Astrocyte (in vitro differentiated cells and primary cell): ENCODE results near the gene TMED6. TPM values are rescaled to one million over a fixed set of nuclear protein-coding genes. Genes with fewer than 3 reads are reported as not detected.
A peak's percentile ranks its signal among the peaks of the same experiment; 100 is the strongest.

Experiments
- DNase-seq: peaks from one replicate; pipeline ENCODE4 v3.0.0-alpha.2; 2010; ENCODE audit warnings: low read depth
- FAIRE-seq: peaks from 2 replicates; lab custom pipeline; 2011; peaks lifted over from hg19 to GRCh38; lab: Jason Lieb, UNC
- H2AFZ ChIP-seq: 2 replicates; pipeline ENCODE4 v1.6.0; 2012; ENCODE audit warnings: low read depth, low read length, inconsistent platforms
- H3K27ac ChIP-seq: 2 replicates; pipeline ENCODE4 v1.5.1; 2011; ENCODE audit warnings: low read depth, low read length, inconsistent platforms
- H3K27me3 ChIP-seq: 2 replicates; pipeline ENCODE4 v1.6.0; 2011; ENCODE audit warnings: low read length, inconsistent platforms; ENCODE audit not compliant: insufficient read depth
- H3K36me3 ChIP-seq: 2 replicates; pipeline ENCODE4 v1.5.1; 2011; ENCODE audit warnings: low read length, inconsistent platforms; ENCODE audit not compliant: insufficient read depth
- H3K4me1 ChIP-seq: 2 replicates; pipeline ENCODE4 v1.5.1; 2011; ENCODE audit warnings: low read length, inconsistent platforms; ENCODE audit not compliant: insufficient read depth
- H3K4me2 ChIP-seq: 2 replicates; pipeline ENCODE4 v1.6.0; 2012; ENCODE audit warnings: low read length, inconsistent platforms
- H3K4me3 ChIP-seq: 2 replicates; pipeline ENCODE4 v1.5.1; 2011; ENCODE audit warnings: low read depth, mild to moderate bottlenecking, low read length, inconsistent platforms; ENCODE audit not compliant: insufficient read depth
- H3K79me2 ChIP-seq: 2 replicates; pipeline ENCODE4 v1.6.0; 2012; ENCODE audit warnings: mild to moderate bottlenecking, low read length, inconsistent platforms; ENCODE audit not compliant: insufficient read depth
- H3K9ac ChIP-seq: 2 replicates; pipeline ENCODE4 v1.6.0; 2012; ENCODE audit warnings: mild to moderate bottlenecking, low read length, inconsistent platforms
- H3K9me3 ChIP-seq: 2 replicates; pipeline ENCODE4 v1.5.1; 2012; ENCODE audit warnings: low read depth, mild to moderate bottlenecking, low read length, inconsistent platforms; ENCODE audit not compliant: insufficient read depth
- H4K20me1 ChIP-seq: 2 replicates; pipeline ENCODE4 v1.6.0; 2012; ENCODE audit warnings: low read length, inconsistent platforms; ENCODE audit not compliant: insufficient read depth
- H3K27ac Mint-ChIP-seq: one replicate; pipeline ENCODE4 v1.8.0; 2021; ENCODE audit warnings: mild to moderate bottlenecking, mixed read lengths; ENCODE audit not compliant: unreplicated experiment
- H3K27me3 Mint-ChIP-seq: one replicate; pipeline ENCODE4 v1.8.0; 2021; ENCODE audit warnings: low read depth, mixed read lengths; ENCODE audit not compliant: unreplicated experiment
- H3K36me3 Mint-ChIP-seq: one replicate; pipeline ENCODE4 v1.8.0; 2021; ENCODE audit warnings: low read depth, mixed read lengths; ENCODE audit not compliant: unreplicated experiment
- H3K4me1 Mint-ChIP-seq: one replicate; pipeline ENCODE4 v1.8.0; 2021; ENCODE audit warnings: low read depth, mixed read lengths; ENCODE audit not compliant: unreplicated experiment
- H3K4me3 Mint-ChIP-seq: one replicate; pipeline ENCODE4 v1.8.0; 2021; ENCODE audit warnings: mild to moderate bottlenecking, moderate library complexity, mixed read lengths; ENCODE audit not compliant: unreplicated experiment
- H3K9me3 Mint-ChIP-seq: one replicate; pipeline ENCODE4 v1.8.0; 2021; ENCODE audit warnings: mild to moderate bottlenecking, mixed read lengths; ENCODE audit not compliant: unreplicated experiment
- EZH2 ChIP-seq: IDR thresholded peaks from 2 replicates; pipeline ENCODE4 v1.6.1; 2012; ENCODE audit warnings: mild to moderate bottlenecking, low read length, inconsistent platforms; ENCODE audit not compliant: insufficient read depth
- total RNA-seq: library from RNA; stranded (reverse); gene quantifications from 2 replicates; pipeline ENCODE4 v1.2.1, GENCODE V29; 2021
- TF ChIP-seq, protein P1 (sequence below): IDR thresholded peaks from 2 replicates; pipeline ENCODE4 v1.5.1; 2011; ENCODE audit warnings: low read depth, mild to moderate bottlenecking, inconsistent platforms, low read length, moderate library complexity; ENCODE audit not compliant: insufficient read depth

Gene TMED6
- total RNA-seq, 1 donor from 2014 or later: 0.64 TPM

GRCh38 chr16:69321080-69321479, 30.5 kb downstream of the TMED6 start:
- no peak overlapping the region for H3K4me2 ChIP-seq
- H3K27ac Mint-ChIP-seq: peak overlapping the region; percentile 28
- peaks cover 62% of the 10 kb centered on the region for H3K79me2 ChIP-seq
- H3K4me3 ChIP-seq: no peak overlapping the region
- H3K36me3 ChIP-seq: peaks cover 64% of the 10 kb centered on the region
- no peak overlapping the region for H3K9ac ChIP-seq
- no peaks in the 10 kb centered on the region for H3K9me3 ChIP-seq
- H3K4me3 Mint-ChIP-seq: no peak overlapping the region
- H3K36me3 Mint-ChIP-seq: peaks cover 20% of the 10 kb centered on the region
- peaks cover 2% of the 10 kb centered on the region for H3K4me1 Mint-ChIP-seq
- TF ChIP-seq, protein P1, sequence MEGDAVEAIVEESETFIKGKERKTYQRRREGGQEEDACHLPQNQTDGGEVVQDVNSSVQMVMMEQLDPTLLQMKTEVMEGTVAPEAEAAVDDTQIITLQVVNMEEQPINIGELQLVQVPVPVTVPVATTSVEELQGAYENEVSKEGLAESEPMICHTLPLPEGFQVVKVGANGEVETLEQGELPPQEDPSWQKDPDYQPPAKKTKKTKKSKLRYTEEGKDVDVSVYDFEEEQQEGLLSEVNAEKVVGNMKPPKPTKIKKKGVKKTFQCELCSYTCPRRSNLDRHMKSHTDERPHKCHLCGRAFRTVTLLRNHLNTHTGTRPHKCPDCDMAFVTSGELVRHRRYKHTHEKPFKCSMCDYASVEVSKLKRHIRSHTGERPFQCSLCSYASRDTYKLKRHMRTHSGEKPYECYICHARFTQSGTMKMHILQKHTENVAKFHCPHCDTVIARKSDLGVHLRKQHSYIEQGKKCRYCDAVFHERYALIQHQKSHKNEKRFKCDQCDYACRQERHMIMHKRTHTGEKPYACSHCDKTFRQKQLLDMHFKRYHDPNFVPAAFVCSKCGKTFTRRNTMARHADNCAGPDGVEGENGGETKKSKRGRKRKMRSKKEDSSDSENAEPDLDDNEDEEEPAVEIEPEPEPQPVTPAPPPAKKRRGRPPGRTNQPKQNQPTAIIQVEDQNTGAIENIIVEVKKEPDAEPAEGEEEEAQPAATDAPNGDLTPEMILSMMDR: no peak
- TF ChIP-seq EZH2: no peak
- no peaks in the 10 kb centered on the region for H3K27me3 ChIP-seq
- H3K4me1 ChIP-seq: no peaks in the 10 kb centered on the region
- no peak overlapping the region for H2AFZ ChIP-seq
- FAIRE-seq (no peak), DNase-seq (no peak)
- H3K27ac ChIP-seq: no peak overlapping the region
- H4K20me1 ChIP-seq: peaks cover 72% of the 10 kb centered on the region
- no peaks in the 10 kb centered on the region for H3K9me3 Mint-ChIP-seq
- no peaks in the 10 kb centered on the region for H3K27me3 Mint-ChIP-seq

DNA sequence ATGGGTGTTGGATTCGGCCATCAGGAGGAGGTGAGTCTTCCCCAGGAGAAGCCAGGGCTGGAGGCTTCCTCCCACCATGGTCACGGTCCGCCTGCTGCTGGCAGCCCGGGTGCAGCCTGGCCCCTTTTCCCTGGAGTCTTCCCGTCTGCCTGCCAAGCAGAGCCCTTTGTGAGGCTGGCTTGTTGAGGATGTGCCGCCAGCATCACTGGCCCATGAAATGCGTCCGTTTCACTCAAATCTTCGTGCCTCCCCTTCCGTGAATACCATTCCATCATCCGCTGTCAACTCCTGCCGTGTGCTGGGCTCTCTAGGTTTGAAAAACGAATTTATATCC, 30.9 kb downstream of the TMED6 start:
- DNase-seq (no peak), FAIRE-seq (no peak)
- H3K36me3 ChIP-seq: peaks cover 61% of the 10 kb centered on the region
- no peaks in the 10 kb centered on the region for H3K4me1 ChIP-seq
- Mint-ChIP-seq H3K4me3 (no peak overlapping the region), H3K4me1 (no peaks in the 10 kb centered on the region), H3K9me3 (no peaks in the 10 kb centered on the region), H3K36me3 (peaks cover 21% of the 10 kb centered on the region), H3K27me3 (no peaks in the 10 kb centered on the region), H3K27ac (no peak overlapping the region)
- H3K4me3 ChIP-seq: no peak overlapping the region
- H3K27ac ChIP-seq: no peak overlapping the region
- no peaks in the 10 kb centered on the region for H3K27me3 ChIP-seq
- no peak overlapping the region for H3K9ac ChIP-seq
- peaks cover 62% of the 10 kb centered on the region for H3K79me2 ChIP-seq
- peaks cover 71% of the 10 kb centered on the region for H4K20me1 ChIP-seq
- no peaks in the 10 kb centered on the region for H3K9me3 ChIP-seq
- H3K4me2 ChIP-seq: no peak overlapping the region
- no peak for TF ChIP-seq EZH2
- TF ChIP-seq, protein P1: no peak
- no peak overlapping the region for H2AFZ ChIP-seq

- no peak overlapping the region for H3K4me3 Mint-ChIP-seq
- no peaks in the 10 kb centered on the region for H3K4me1 Mint-ChIP-seq
- Histone ChIP-seq H3K4me1 (no peaks in the 10 kb centered on the region), H2AFZ (no peak overlapping the region), H3K4me2 (no peak overlapping the region), H3K27me3 (no peaks in the 10 kb centered on the region), H3K9ac (no peak overlapping the region), H3K79me2 (peaks cover 65% of the 10 kb centered on the region), H3K9me3 (no peaks in the 10 kb centered on the region), H3K36me3 (peaks cover 64% of the 10 kb centered on the region), H3K4me3 (no peak overlapping the region), H4K20me1 (peaks cover 74% of the 10 kb centered on the region), H3K27ac (no peak overlapping the region)
- DNase-seq (no peak), FAIRE-seq (no peak)
- peaks cover 23% of the 10 kb centered on the region for H3K36me3 Mint-ChIP-seq
- H3K9me3 Mint-ChIP-seq: no peaks in the 10 kb centered on the region
- TF ChIP-seq, protein P1: no peak
- TF ChIP-seq EZH2: no peak
- H3K27ac Mint-ChIP-seq: no peak overlapping the region
- no peaks in the 10 kb centered on the region for H3K27me3 Mint-ChIP-seq
Measured at GRCh38 chr16:69319826-69320739, 31.5 kb downstream of the TMED6 start.
